Mesothelial cell of epicardium (in vitro differentiated cells): Measurements from ENCODE around the gene PNLIPRP2. TPM values are rescaled to one million over a fixed set of nuclear protein-coding genes. Genes with fewer than 3 reads are reported as not detected.

Experiments
- DNase-seq, 2 experiments: peaks; one replicate each; pipeline ENCODE4 v3.0.0; 2021; ENCODE audit warnings: low spot score in 2 of 2; ENCODE audit not compliant: unreplicated experiment in 2 of 2
- H3K27ac Mint-ChIP-seq: 2 replicates; pipeline ENCODE4 v1.8.0; 2021; ENCODE audit warnings: mixed read lengths
- H3K27me3 Mint-ChIP-seq: 2 replicates; pipeline ENCODE4 v1.8.0; 2021; ENCODE audit warnings: low read depth, mixed read lengths
- H3K36me3 Mint-ChIP-seq: 2 replicates; pipeline ENCODE4 v1.8.0; 2021; ENCODE audit warnings: mixed read lengths
- H3K4me1 Mint-ChIP-seq: 2 replicates; pipeline ENCODE4 v1.8.0; 2021; ENCODE audit warnings: mixed read lengths
- H3K4me3 Mint-ChIP-seq: 2 replicates; pipeline ENCODE4 v1.8.0; 2021; ENCODE audit warnings: mild to moderate bottlenecking, moderate library complexity, mixed read lengths
- H3K9me3 Mint-ChIP-seq: 2 replicates; pipeline ENCODE4 v1.8.0; 2021; ENCODE audit warnings: mixed read lengths
- CTCF ChIP-seq: fragments of 200-600 bp; sonication (generic); IDR thresholded peaks from one replicate; pipeline ENCODE4 v1.5.0; 2021; ENCODE audit warnings: antibody characterized with exemption; ENCODE audit not compliant: unreplicated experiment
- total RNA-seq: library from RNA; stranded (reverse); gene quantifications from 3 replicates; pipeline ENCODE4 v1.2.1, GENCODE V29; 2021

The PNLIPRP2 gene
- total RNA-seq, 1 donor from 2014 or later, result not detected

GRCh38 chr10:116694243-116694926, 73.6 kb downstream of the PNLIPRP2 start:
- no peak for DNase-seq
- no peaks in the 10 kb centered on the region for H3K36me3 Mint-ChIP-seq
- TF ChIP-seq CTCF, result no peak
- H3K9me3 Mint-ChIP-seq, result no peaks in the 10 kb centered on the region
- peaks cover 37% of the 10 kb centered on the region for H3K27me3 Mint-ChIP-seq
- no peak overlapping the region for H3K4me3 Mint-ChIP-seq
- peaks cover 24% of the 10 kb centered on the region for H3K4me1 Mint-ChIP-seq
- H3K27ac Mint-ChIP-seq, result peak overlapping the region; percentile 17

Other genes starting within 250 kb of the PNLIPRP2 start
- gene PNLIPRP3, start 193.1 kb upstream of the PNLIPRP2 start, total RNA-seq, result not detected in 3 replicates
- not detected in 3 replicates for gene PNLIP, start 75.0 kb upstream of the PNLIPRP2 start, total RNA-seq
- not detected in 3 replicates for gene PNLIPRP1, start 30.0 kb upstream of the PNLIPRP2 start, total RNA-seq
- 10.7 to 13.7 TPM (median 11.8 TPM) in 3 replicates for gene HSPA12A, start 121.6 kb downstream of the PNLIPRP2 start, total RNA-seq
- gene ENO4, start 228.5 kb downstream of the PNLIPRP2 start, total RNA-seq, result 0.97 to 2.6 TPM (median 1.9 TPM) in 3 replicates